ENCODE measurements around the gene PAGR1.

DNA sequence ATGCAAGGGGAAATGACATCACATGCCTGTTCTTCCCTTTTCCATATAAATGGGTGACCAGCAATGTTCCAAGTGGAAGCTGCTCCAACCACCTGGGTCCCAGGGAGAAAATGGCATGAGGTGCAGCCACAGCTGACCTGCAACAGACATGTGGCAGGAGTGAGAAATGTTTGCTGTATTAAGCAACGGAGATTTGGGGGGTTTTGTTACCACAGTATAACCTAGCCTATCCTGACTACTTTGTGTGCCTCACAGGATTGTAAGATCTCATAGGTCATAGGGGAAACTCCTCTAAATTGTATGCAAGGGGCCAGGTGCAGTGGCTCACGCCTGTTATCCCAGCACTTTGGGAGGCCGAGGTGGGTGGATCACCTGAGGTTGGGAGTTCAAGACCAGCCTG, 35.0 kb downstream of the PAGR1 start:
- TF ChIP-seq ARNTL (CRISPR knock-in tag; IDR thresholded peaks at IDR 0.05; ENCODE audit: borderline replicate concordance, low read depth): no peak
- TF ChIP-seq, protein P1, sequence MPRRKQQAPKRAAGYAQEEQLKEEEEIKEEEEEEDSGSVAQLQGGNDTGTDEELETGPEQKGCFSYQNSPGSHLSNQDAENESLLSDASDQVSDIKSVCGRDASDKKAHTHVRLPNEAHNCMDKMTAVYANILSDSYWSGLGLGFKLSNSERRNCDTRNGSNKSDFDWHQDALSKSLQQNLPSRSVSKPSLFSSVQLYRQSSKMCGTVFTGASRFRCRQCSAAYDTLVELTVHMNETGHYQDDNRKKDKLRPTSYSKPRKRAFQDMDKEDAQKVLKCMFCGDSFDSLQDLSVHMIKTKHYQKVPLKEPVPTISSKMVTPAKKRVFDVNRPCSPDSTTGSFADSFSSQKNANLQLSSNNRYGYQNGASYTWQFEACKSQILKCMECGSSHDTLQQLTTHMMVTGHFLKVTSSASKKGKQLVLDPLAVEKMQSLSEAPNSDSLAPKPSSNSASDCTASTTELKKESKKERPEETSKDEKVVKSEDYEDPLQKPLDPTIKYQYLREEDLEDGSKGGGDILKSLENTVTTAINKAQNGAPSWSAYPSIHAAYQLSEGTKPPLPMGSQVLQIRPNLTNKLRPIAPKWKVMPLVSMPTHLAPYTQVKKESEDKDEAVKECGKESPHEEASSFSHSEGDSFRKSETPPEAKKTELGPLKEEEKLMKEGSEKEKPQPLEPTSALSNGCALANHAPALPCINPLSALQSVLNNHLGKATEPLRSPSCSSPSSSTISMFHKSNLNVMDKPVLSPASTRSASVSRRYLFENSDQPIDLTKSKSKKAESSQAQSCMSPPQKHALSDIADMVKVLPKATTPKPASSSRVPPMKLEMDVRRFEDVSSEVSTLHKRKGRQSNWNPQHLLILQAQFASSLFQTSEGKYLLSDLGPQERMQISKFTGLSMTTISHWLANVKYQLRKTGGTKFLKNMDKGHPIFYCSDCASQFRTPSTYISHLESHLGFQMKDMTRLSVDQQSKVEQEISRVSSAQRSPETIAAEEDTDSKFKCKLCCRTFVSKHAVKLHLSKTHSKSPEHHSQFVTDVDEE (CRISPR knock-in tag; IDR thresholded peaks at IDR 0.05): no peak
- TF ChIP-seq TCF4 (CRISPR knock-in tag; IDR thresholded peaks at IDR 0.05; ENCODE audit: borderline replicate concordance): no peak
- no peak for TF ChIP-seq ZNF8 (CRISPR knock-in tag; IDR thresholded peaks at IDR 0.05)
- no peak for TF ChIP-seq CREB5 (CRISPR knock-in tag; IDR thresholded peaks at IDR 0.05; ENCODE audit: low read depth)
- no peak for TF ChIP-seq PATZ1 (CRISPR knock-in tag; IDR thresholded peaks at IDR 0.05; ENCODE audit: borderline replicate concordance)
- no peak for TF ChIP-seq ZFP3 (CRISPR knock-in tag; IDR thresholded peaks at IDR 0.05)
- no peak for TF ChIP-seq ZC3H10 (CRISPR knock-in tag; IDR thresholded peaks at IDR 0.05)
- no peak for TF ChIP-seq PPARA (CRISPR knock-in tag; IDR thresholded peaks at IDR 0.05; ENCODE audit: borderline replicate concordance)
- TF ChIP-seq ZNF565 (CRISPR knock-in tag; conservative IDR thresholded peaks at IDR 0.05; ENCODE audit: low read depth): no peak
- no peak for TF ChIP-seq CSDC2 (CRISPR knock-in tag; IDR thresholded peaks at IDR 0.05)
- TF ChIP-seq ZFP30 (CRISPR knock-in tag; IDR thresholded peaks at IDR 0.05): no peak
- TF ChIP-seq ZNF70 (CRISPR knock-in tag; IDR thresholded peaks at IDR 0.05): no peak
- TF ChIP-seq CSRNP3 (CRISPR knock-in tag; IDR thresholded peaks at IDR 0.05): no peak

All from SK-N-SH treated with all-trans-retinoic acid at 6 μM for 48 hours (cell line).